8988T (cell line): ENCODE results near the gene RIPK4.

Experiments used
- DNase-seq: peaks from one replicate; pipeline ENCODE4 v3.0.0; 2011

Gene RIPK4

DNA sequence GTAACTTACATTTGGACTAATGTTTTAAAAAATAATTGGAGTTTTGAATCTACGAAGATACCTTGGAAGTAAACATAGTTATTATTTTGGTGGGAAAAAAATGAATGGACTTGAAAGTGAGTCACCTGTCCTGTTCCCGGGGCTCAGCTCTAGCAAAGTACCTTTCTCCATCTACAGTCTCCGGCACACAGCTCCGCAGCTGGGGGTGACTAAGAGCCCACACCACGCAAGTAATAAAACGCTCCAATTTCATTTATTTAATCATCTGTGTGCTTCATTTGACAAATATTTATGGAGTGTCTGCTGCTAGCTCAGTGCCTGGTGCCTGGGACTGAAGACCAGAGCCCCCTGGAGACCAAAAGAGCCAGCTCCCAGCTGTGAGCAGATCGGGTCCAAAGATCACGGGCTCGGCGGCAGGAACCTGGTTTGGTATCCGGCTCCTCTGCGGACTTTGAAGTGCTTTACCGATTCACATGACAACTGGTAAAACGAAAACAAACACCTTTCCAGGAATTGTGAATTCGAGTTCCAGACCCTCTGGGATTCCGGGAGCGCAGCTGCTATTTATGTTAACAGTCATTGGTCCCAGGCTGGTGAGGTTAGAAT, 1.7 kb upstream of the RIPK4 start:
- DNase-seq: no peak

DNA sequence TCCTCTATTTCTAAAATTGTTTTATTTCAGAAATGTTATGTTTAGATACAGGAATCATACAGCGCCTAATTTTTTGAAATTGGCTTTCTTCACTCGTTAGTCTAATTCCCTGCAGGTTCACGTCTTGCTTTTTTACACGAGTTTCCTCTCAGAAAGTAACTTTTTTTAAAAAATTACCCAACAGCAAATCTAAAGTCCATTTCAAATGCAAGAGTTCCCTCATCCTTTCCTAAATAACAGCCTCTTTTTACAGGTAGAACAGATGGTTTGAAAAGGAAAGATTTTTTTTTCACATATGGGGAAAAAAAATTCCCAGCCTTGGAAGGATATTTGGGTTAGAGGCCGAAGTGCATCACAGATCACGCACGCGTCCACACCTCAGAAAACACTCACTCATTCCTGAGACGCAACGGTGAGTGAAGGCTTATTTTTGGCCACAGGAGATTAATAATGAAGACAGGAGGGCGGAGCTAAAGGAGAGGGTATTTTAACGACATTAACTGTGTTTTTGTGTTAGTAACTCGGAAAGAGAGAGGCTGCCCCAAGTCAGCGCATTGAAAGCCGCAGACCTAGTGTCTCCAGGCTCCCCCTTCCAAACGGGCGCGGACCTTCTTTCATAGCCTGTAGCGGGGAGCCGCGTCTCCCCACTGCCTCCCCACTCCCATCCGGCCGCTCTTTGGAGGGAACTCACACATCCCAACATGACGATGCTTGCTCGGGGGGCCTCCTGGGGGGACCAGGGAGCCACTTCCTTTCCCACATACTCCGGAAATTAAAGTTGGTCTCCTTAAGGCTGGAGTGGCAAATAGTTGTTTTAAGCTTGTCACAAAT, 969 bp upstream of the RIPK4 start:
- no peak for DNase-seq

DNA sequence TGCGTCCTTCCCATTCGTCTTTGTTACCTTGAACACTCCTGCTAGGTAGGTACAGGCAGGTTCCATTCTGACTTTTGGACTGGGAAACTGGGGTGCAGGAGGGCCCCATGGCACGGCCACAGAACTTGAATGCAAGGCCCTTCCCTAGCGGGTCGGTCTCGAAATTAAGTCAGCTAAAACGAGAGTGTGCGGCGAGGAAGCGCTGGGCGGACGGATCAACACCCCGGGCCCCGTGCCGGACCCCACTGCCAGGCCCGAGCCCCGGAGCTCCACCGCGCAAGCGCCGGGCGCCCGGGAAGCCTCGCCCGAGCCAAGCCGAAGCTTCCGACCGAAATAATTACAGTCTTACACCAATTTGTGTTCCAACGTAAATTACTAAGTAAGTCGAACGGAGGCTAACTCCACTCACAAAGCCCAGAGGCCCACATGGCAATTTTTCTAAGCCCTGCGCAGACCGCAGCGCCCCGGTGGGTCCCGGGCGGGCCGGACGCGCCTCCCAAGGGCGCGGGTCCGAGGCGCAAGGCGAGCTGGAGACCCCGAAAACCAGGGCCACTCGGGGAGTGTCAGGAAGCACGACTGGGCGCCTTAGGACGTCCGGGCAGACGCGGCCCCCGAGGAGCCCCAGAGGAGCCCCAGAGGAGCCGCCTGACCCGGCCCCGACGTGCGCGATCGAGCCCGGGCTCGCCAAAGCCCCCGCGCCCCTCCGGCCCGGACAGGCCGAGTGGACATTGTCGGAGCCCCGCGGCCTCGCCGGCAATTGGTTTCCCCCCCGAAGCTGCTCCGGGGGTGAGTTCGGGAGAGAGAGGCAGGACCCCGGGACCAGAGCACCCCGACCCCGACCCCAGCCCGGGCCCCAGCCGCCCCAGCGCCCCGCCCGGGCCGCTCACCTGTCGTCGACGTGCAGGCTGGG, 624 bp downstream of the RIPK4 start:
- no peak for DNase-seq

DNA sequence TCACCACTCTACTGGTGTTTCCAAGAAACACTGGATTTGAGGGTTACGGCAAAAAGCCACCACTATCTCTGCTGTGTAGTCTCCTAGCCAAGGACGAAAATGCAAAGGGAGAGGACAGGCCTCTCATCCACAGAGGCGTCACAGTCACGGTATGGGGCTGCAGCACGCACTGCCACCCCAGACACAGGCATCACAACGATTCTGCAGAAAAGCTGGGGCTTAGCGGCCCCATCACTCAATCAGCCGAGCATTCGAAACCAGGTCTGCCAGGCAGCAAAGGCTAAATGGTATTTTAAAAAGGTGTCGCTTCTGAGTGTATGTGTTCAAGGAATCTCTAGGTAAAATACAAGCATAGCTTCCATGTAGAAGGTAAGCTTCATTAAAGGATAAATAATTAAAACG, 1.4 kb downstream of the RIPK4 start:
- DNase-seq: no peak

DNA sequence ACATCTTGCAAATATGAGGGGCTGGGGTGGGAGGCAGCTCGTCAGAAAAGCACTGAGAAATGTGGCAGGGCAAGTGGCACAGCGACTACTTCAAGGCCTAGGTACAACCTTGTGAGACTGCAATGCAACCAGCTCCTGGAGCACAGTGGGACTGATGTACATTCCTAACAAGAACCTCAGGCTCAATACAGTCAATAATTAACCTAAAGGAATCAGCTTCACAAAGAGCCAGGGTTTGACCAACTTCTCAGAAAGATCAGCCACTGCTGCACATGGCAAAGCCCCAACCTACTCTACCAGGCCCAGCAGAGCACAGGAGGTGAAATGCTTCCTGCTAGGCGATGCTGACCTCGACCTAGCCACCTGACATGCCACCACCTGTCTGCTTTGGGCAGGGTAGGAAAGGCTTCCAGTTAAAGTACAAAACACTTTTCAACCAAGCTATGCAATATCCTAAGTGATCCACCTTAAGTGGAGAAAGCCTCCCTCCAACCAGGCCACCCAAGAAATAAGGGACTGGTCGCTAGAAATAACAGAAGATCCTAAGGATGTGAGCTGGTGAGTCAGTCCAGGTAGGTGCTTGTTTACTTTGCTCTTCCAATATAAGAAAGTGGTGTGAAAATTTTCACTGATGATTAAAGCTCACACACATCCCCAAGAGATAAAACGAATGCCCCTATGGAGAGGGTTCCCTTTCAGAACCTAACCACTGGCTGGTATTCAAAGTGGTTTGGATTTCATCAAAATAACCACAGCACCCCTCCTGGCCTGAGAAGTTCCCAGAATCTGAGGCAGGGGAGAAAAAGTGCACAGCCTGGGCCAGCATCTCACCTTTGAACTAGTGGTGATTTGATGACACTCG, 2.1 kb downstream of the RIPK4 start:
- DNase-seq: no peak

DNA sequence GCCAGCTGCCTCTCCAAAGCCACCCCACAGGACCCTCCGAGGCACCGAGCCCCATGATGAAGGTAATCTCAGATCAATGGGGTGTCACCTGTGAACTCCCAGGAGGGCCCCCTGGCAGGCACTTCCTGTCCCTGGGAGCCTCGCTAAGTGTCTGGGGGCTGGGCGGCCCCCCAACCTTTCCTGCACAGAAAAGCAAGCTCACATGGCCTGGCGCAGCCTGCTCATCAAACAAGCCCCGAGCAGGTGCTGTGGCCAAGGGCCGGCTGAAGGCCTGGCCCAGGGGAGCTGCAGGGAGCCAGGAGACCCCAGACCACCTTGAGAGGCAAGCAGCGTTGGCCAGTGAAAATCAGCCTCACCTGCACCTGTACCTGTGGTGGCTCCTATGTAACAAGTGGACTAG, 2.9 kb downstream of the RIPK4 start:
- DNase-seq: no peak

DNA sequence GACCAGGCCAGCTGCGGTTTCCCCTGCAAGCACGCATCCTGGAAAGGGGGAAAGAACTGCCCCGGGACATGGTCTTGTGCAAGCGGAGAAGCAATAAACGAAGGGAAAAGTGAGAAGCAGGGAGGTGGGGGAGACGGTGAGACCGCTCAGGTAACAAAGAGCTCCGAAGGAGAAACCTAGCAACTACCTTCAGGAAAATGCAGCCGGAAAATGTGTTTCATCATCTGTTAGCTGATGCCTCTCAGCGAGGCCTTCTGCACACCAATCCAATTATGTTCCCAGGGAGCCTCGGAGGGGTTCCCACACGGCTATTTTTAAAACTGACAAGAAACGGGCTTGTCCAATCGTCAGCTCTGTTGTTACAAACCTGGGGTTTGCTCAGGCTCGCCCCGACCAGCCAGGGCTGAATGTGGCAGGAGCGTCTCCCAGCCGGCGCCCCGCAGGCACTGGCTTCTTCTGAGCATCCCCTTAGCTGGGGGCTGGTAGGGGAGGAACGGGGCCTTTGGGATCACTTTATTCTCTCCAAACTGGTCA, 3.4 kb downstream of the RIPK4 start:
- no peak for DNase-seq

DNA sequence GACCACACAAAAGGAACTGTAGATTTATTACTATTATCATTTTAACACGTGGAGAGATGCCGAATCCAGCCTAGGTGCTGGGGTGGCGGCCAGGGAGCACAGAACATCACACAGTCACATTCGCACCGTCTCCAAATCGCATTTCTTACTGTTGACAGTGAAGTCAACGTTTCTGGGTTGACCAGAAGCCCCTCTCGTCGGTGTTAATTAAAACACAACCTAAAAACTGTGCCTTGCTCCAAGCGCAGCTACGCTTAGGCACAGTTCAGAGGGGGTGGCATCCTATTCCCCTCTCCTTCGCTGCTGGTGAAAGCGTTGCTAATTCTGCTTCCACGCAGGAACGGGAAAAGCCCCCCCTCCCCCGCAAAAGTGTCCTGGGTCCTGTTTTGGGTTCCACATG, 4.1 kb downstream of the RIPK4 start:
- no peak for DNase-seq

DNA sequence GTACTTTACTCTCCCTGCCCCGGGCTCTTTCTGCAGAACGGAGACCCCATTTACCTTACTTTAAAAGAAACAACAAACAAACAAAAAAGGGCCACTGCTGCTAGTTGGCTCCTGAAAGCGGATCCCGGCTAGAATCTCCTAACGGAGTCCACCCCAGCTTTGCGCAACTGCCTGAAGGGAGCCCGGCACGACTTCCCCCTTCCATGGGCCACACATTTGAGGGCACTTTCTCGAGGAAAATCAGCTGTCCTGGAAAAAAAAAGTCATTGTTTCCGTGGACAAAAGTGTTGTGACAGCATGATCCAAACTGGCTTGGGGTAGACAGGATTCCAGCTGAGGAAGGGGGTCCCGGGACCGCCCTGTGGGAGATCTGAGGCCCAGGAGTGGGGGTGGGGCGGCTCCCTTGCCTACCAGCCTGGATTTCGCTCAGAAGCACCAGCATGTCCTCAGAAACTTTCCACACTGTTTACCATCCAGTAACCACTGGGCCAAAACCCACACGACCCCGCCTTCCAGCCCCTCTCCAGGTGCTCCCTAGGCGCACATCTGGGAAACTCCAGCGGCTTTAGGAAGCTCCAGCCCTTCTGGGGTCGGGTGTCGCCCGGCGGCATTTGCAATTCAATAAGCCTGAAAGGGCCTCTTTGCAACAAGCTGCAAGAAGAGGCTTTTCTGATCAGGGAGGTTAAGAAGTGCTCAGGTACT, 4.8 kb downstream of the RIPK4 start:
- no peak for DNase-seq

DNA sequence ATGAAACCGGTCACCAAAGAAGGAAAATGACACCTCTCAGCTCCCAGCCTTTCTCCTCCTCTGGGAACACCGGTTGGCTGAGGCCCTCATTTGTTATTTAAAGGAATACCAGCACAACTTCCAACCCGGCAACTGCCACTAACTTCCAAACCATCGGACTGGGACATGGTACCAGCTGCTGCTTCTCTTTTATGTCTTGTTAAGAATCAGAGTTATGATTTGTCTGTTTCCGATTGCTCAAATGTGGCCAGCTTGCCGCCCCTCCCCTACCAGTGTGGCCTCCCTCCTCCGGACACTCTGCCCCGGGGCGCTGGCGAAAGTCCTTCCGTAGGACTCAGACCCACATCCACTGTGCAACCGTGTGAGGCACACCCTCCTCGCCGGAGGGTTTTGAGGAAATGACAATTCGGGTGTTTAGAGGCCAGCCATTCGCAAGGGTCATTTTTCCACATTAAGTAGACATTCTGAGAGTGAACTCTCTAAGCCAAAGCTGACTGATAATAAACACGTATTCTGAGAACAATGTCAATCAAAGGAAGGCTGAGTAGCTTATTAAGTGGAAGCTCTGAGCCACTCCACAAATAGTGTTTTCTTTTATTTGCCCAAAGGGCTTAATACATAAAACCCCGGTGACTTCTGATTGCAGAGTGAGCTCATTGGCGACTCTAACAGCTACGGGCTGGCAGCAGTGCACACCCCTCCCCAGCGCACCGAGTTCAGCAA, 5.5 kb downstream of the RIPK4 start:
- DNase-seq: no peak

DNA sequence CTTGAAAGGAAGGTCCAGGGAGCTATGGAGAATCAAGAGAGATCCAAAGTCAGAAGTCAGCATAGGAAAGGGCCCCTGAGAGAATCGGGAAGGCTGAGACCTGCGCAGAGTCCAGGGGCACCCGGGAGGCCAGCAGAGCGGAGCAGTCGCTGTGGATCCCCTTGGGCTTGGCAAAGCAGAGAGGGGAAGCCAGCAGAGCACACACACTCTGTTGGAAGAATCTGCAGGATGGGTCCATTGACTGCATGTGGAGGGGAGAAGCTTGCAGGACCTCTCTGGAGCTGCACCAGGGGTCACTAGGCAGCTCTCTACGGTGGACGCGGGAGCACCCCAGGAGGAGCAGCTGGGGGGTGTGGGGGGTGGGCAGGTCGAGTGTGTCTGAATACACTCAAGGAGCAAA, 6.4 kb downstream of the RIPK4 start:
- no peak for DNase-seq

DNA sequence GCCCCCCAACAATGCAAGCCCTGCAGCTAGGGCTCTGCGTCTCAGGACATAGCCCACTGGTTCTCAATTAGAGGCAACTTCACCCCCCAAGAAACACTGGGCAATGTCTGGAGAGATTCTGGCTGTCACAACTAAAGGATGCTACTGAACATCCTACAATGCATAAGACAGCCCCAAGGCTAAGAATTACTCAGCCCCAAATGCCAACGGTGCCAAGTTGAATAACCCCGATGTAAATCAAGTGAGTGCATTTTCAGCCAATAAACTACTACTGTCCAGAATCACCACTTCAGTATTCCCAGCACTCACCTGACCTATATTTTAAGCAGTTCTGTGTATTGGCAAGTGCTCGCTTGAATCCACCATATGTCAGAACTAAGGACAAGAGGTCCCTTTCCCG, 6.9 kb downstream of the RIPK4 start:
- no peak for DNase-seq

DNA sequence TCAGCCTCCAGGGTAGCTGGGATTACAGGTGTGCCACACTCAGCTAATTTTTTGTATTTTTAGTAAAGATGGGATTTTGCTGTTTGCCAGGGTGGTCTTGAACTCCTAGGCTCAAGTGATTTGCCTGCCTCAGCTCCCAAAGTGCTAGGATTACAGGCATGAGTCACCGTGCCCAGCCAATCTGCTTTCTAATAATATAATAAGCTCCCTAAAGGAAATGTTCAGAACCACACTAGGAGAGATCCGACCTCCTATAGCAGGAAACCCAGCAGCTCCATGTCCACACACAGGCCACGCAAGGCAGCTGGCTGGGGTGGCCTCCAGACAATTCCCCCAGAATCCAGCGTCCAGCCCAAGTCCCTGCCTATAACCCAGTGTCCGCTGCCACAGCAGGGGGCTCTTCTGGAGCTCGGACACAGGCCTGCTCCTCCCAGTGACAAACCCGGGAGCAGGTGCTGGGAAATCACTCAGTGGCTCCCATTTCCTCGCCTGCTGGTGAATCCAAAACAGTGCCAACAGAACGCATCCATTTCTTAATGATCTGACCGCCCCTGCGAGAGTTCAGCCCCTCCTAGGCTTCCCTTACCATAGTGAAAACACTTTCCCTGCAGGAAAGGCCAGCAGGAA, 7.5 kb downstream of the RIPK4 start:
- no peak for DNase-seq

DNA sequence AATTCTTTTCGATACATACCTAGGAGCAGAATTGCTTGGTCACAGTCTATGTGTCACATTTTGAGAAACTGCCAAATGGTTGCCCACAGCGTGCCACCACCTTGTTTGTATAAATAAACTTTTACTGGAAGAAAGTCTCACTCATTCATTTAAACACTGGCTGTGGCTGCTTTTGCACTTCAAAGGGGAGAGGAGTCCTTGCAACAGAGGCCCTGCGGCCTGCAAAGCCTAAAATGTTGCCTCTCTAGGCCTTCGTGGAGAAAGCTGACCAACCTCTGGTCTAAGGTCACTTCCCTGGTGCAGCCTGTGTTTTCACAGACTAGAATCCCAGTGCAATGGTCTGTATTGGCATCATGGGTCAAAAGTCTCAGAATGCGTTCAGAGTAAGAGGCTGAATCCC, 8.3 kb downstream of the RIPK4 start:
- no peak for DNase-seq

DNA sequence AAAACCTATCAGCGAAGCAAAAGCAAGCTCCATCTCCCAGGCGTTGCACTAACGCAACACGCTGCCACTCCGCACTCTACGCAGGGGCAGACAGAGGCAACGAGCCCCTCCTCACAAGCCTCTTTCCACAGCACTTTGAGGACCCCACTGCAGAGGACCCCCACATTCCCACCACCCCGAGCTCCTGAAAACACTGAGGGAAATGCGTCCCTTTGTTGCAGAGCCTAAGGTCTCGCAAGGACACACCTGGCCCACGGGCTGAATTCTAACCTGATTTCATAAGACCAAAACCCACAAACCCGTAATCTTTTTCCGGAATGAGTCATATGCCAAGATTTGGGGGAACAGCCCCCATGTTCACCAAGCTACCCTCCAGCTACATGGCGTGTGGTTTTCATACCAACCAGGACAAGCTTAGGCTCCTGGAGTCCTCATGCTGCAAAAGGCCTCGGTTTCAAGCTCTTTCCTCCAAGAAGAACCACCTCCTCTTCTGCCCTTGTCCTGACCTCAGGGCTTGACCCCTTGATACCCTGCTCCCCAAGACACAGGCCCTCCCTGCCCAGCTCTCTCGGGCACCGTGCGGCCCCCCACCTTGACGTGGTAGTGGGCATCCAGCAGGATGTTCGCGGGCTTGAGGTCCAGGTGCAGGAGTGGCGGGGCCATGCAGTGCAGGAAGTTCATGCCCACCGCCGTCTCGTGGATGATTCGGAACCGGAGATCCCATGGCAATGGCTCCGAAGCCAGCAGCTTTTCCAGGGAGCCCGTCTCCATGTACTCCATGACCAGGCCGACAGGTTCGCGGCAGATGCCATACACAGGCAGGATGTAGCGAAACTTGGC, 10.7 kb downstream of the RIPK4 start:
- no peak for DNase-seq

DNA sequence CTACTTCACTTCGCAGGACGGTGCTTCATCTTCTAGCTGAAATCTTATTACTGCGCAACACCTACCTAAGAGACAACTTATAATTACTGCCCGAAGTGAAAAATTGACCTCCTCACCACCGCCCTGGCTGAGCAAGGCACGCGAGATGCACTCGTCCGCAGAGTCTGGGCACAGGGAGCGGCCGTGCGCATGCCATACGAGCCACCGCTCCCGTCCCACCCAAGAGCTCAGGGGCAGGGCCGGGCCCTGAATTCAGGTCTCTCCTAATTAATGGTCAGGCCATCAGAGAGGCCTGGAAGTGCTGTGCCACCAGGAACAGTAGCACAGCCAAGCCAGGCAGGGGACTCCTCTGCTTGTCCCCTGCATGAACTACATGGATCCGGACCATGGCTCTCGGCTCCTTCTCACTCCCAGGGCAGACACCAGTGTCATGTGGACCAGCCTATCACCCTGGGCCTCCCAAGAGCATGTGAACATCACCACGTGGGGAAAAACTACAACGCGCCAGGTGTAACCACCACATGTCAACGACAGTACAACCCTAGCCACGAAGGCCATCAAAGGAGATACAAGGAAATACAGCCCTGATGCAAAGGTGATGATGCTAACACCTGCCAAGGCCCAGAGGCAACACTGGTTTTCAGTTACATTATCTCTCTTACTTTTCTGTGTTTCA, 11.5 kb downstream of the RIPK4 start:
- DNase-seq: no peak

DNA sequence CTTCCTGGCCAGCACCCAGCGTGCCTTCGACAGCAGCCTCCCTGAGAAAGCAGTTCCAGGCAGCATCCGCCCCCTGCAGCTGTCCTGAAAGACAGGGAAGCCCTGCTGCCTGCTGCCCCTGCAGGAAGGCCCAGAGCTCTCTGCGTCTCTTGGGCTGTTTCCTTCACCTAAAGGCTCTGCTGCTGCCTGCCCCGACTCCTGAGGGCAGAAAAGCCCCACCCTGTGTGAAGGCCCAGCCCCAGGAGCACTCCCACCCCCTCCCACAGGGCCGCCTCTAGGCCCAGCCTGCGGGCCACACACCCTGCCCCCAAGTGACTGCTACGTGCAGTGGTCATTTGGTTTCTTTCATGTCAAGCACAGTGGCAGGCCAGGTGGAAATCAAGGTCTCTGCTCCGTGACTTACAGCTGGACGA, 12.4 kb downstream of the RIPK4 start:
- DNase-seq: no peak

DNA sequence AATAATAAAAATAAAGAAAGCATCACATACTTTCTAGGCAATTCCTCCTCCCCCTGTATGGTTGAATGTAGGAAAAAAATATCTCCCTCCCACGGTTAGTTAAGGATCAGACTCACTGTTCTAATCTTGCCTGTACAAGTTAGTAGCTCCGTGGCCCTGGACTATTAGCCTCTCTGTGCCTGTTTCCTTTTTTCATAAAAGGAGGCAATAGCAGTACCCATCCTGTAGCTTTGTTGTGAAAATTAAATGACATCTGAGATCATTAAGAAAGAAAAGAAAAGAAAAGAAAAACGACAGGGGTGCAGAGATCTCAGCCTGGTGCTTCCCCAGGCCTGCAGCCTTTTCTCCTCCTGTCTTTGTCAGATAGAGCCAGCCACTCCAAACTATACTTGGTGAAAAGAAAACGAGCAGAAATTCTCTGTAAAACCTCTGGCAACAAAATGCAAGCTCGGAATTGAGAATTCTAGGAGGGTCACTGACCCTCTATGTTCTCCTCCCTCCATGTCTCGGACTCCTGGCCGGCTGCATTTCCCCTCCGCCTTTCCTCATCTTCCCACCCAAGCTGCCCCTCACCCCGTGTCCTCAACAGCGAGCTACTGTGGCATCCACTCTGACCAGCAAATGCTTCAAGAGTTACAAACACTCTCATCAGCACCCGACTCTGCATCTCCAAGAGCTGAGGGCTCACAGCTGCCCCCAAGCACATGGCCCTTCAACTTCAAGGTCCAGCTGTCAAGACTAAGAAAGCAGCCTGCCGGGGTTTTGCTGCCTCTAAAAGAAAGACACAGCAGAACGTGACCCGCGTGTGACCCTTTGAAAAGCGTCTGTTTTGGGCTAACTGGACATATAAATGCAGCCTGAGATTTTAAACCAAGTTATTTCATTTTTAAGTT, 13.6 kb downstream of the RIPK4 start:
- DNase-seq: no peak
